IMR-90 (cell line): ENCODE data around the gene SKP1. TPM values are rescaled to one million over a fixed set of nuclear protein-coding genes. Genes with fewer than 3 reads are reported as not detected.

Experiments
- ATAC-seq: fragments of 200-7000 bp; cut with Tn5 transposase; 2 replicates; pipeline ENCODE4 v1.9.1; 2020; ENCODE audit warnings: low read depth, mild to moderate bottlenecking, moderate library complexity
- BruUV-seq: library from RNA; stranded (reverse); fragments of 400-500 nt; replicated peaks from 2 replicates; lab custom pipeline; 2021; lab: Mats Ljungman, UMichigan
- CTCF ChIA-PET: fragments of 300-600 bp; formaldehyde crosslinking; extraction: SDS; loops from one replicate; lab custom pipeline; 2021; ENCODE audit warnings: antibody characterized with exemption; lab: Yijun Ruan, JAX
- POLR2A ChIA-PET: fragments of 300-600 bp; sonication (Branson Sonifier 250); formaldehyde crosslinking; loops from one replicate; lab custom pipeline; 2022; ENCODE audit warnings: antibody characterized with exemption; ENCODE audit not compliant: unreplicated experiment; lab: Charles Lee
- DNase-seq: peaks from one replicate; pipeline ENCODE4 v3.0.0; 2013
- H2AFZ ChIP-seq: replicated peaks from 2 replicates; pipeline ENCODE3; 2013; ENCODE audit warnings: low read length, mild to moderate bottlenecking; ENCODE audit not compliant: poor library complexity
- H2AK5ac ChIP-seq: 2 replicates; pipeline ENCODE4 v1.6.1; 2013; ENCODE audit warnings: low read depth, low read length, inconsistent platforms
- H2AK9ac ChIP-seq: replicated peaks from 2 replicates; pipeline ENCODE3; 2013; ENCODE audit warnings: mild to moderate bottlenecking, low read depth, low read length, moderate library complexity; ENCODE audit not compliant: poor library complexity
- H2BK120ac ChIP-seq: 2 replicates; pipeline ENCODE4 v1.6.1; 2013; ENCODE audit warnings: low read depth, low read length, inconsistent platforms
- H2BK15ac ChIP-seq: 3 replicates; pipeline ENCODE4 v1.6.1; 2013; ENCODE audit warnings: low read depth, low read length, inconsistent platforms
- H2BK20ac ChIP-seq: 2 replicates; pipeline ENCODE4 v1.6.1; 2013; ENCODE audit warnings: low read depth, mild to moderate bottlenecking, inconsistent platforms, low read length, moderate library complexity
- H2BK5ac ChIP-seq: 2 replicates; pipeline ENCODE4 v1.6.1; 2013; ENCODE audit warnings: mild to moderate bottlenecking, low read depth, low read length, inconsistent platforms; ENCODE audit not compliant: poor library complexity, severe bottlenecking
- H3K14ac ChIP-seq: replicated peaks from 2 replicates; pipeline ENCODE4 v1.6.1; 2013; ENCODE audit warnings: low read depth, low read length, inconsistent platforms
- H3K18ac ChIP-seq: 2 replicates; pipeline ENCODE4 v1.6.1; 2013; ENCODE audit warnings: low read depth, low read length, control low read depth
- H3K23ac ChIP-seq: 2 replicates; pipeline ENCODE4 v1.6.1; 2013; ENCODE audit warnings: low read depth, low read length, inconsistent platforms
- H3K27ac ChIP-seq: 2 replicates; pipeline ENCODE4 v1.5.1; 2013; ENCODE audit warnings: mild to moderate bottlenecking, control low read depth, low read length; ENCODE audit not compliant: insufficient read depth
- H3K27me3 ChIP-seq: 2 replicates; pipeline ENCODE4 v1.6.1; 2013; ENCODE audit warnings: low read length; ENCODE audit not compliant: control insufficient read depth, insufficient read depth
- H3K36me3 ChIP-seq: 2 replicates; pipeline ENCODE4 v1.6.1; 2013; ENCODE audit warnings: low read length, mixed read lengths; ENCODE audit not compliant: control insufficient read depth, insufficient read depth
- H3K4ac ChIP-seq: 2 replicates; pipeline ENCODE4 v1.6.1; 2013; ENCODE audit warnings: low read depth, low read length, inconsistent platforms
- H3K4me1 ChIP-seq: 2 replicates; pipeline ENCODE4 v1.6.1; 2013; ENCODE audit warnings: low read length, mixed read lengths; ENCODE audit not compliant: control insufficient read depth, insufficient read depth
- H3K4me2 ChIP-seq: 2 replicates; pipeline ENCODE4 v1.6.1; 2013; ENCODE audit warnings: low read depth, mild to moderate bottlenecking, control low read depth, low read length, moderate library complexity
- H3K4me3 ChIP-seq: 2 replicates; pipeline ENCODE4 v1.5.1; 2013; ENCODE audit warnings: low read depth, mild to moderate bottlenecking, control low read depth, low read length, moderate library complexity; ENCODE audit not compliant: insufficient read depth
- H3K56ac ChIP-seq: 2 replicates; pipeline ENCODE4 v1.6.1; 2013; ENCODE audit warnings: low read length, inconsistent platforms; ENCODE audit not compliant: insufficient read depth; ENCODE audit errors: extremely low read depth
- H3K79me1 ChIP-seq, 2 experiments: 2 replicates each; pipeline ENCODE4 v1.6.1; 2013; ENCODE audit warnings: low read length in 2 of 2, inconsistent platforms in 1 of 2, low read depth in 1 of 2
- H3K9ac ChIP-seq: 2 replicates; pipeline ENCODE4 v1.6.1; 2013; ENCODE audit warnings: low read depth, low read length, control low read depth
- H3K9me1 ChIP-seq: 2 replicates; pipeline ENCODE4 v1.6.1; 2013; ENCODE audit warnings: low read length, inconsistent platforms; ENCODE audit not compliant: insufficient read depth
- H3K9me3 ChIP-seq: 2 replicates; pipeline ENCODE4 v1.6.1; 2013; ENCODE audit warnings: low read length; ENCODE audit not compliant: control insufficient read depth, insufficient read depth
- H4K20me1 ChIP-seq: 2 replicates; pipeline ENCODE4 v1.6.1; 2013; ENCODE audit warnings: low read length, inconsistent platforms; ENCODE audit not compliant: insufficient read depth
- H4K5ac ChIP-seq: 2 replicates; pipeline ENCODE4 v1.6.1; 2013; ENCODE audit warnings: mild to moderate bottlenecking, low read depth, low read length, control low read depth
- H4K8ac ChIP-seq, 2 experiments: 2 replicates each; pipeline ENCODE4 v1.6.1; 2013; ENCODE audit warnings: low read depth in 2 of 2, low read length in 2 of 2, control low read depth in 1 of 2, inconsistent platforms in 1 of 2
- H4K91ac ChIP-seq: 2 replicates; pipeline ENCODE4 v1.6.1; 2013; ENCODE audit warnings: low read depth, low read length, inconsistent platforms; ENCODE audit not compliant: insufficient read depth
- BHLHE40 ChIP-seq: fragments of 150-350 bp; IDR thresholded peaks from 2 replicates; pipeline ENCODE4 v1.6.1; 2016; ENCODE audit warnings: mild to moderate bottlenecking, low read depth, low read length
- CEBPB ChIP-seq: IDR thresholded peaks from 2 replicates; pipeline ENCODE4 v1.6.1; 2012; ENCODE audit warnings: low read depth, low read length, improper control_type of control experiment
- CHD1 ChIP-seq: IDR thresholded peaks from 2 replicates; pipeline ENCODE4 v1.6.1; 2012; ENCODE audit warnings: low read depth, low read length, improper control_type of control experiment
- CTCF ChIP-seq: conservative IDR thresholded peaks from 2 replicates; pipeline ENCODE4 v1.5.1; 2012; ENCODE audit warnings: mild to moderate bottlenecking, low read depth, low read length, improper control_type of control experiment
- ELK1 ChIP-seq: fragments of 150-350 bp; IDR thresholded peaks from 2 replicates; pipeline ENCODE4 v1.6.1; 2016; ENCODE audit warnings: low read depth, mild to moderate bottlenecking, low read length, moderate library complexity, borderline replicate concordance
- FOS ChIP-seq: fragments of 150-350 bp; IDR thresholded peaks from 2 replicates; pipeline ENCODE4 v1.6.1; 2016; ENCODE audit warnings: low read depth, low read length
- MAFK ChIP-seq: IDR thresholded peaks from 2 replicates; pipeline ENCODE4 v1.6.1; 2012; ENCODE audit warnings: low read depth, low read length, improper control_type of control experiment
- MAZ ChIP-seq: IDR thresholded peaks from 2 replicates; pipeline ENCODE4 v1.6.1; 2012; ENCODE audit warnings: low read depth, mild to moderate bottlenecking, low read length, improper control_type of control experiment, moderate library complexity, borderline replicate concordance
- MXI1 ChIP-seq: IDR thresholded peaks from 2 replicates; pipeline ENCODE4 v1.6.1; 2012; ENCODE audit warnings: low read depth, mild to moderate bottlenecking, low read length, moderate library complexity, borderline replicate concordance
- NFE2L2 ChIP-seq: fragments of 150-350 bp; IDR thresholded peaks from 2 replicates; pipeline ENCODE4 v1.6.1; 2016; ENCODE audit warnings: low read depth, mild to moderate bottlenecking, low read length
- POLR2A ChIP-seq: IDR thresholded peaks from 2 replicates; pipeline ENCODE4 v1.6.1; 2012; ENCODE audit warnings: mild to moderate bottlenecking, low read depth, low read length
- RAD21 ChIP-seq: IDR thresholded peaks from 2 replicates; pipeline ENCODE4 v1.6.1; 2012; ENCODE audit warnings: low read length, improper control_type of control experiment
- RCOR1 ChIP-seq: IDR thresholded peaks from 2 replicates; pipeline ENCODE4 v1.6.1; 2012; ENCODE audit warnings: mild to moderate bottlenecking, low read length, improper control_type of control experiment; ENCODE audit not compliant: insufficient replicate concordance
- RFX5 ChIP-seq: IDR thresholded peaks from 2 replicates; pipeline ENCODE4 v1.8.0; 2012; ENCODE audit warnings: low read depth, mild to moderate bottlenecking, low read length, moderate library complexity
- SMC3 ChIP-seq: fragments of 150-350 bp; IDR thresholded peaks from 2 replicates; pipeline ENCODE4 v1.6.1; 2016; ENCODE audit warnings: low read depth, mild to moderate bottlenecking, antibody characterized with exemption, low read length, moderate library complexity
- USF2 ChIP-seq: fragments of 150-350 bp; IDR thresholded peaks from 2 replicates; pipeline ENCODE4 v1.6.1; 2017; ENCODE audit warnings: mild to moderate bottlenecking, antibody characterized with exemption, low read length, low read depth
- WGBS, 2 experiments: methylation state at CpG; one replicate each; pipeline versions ENCODE4 v1.1.5 to v1.1.7; 2013; ENCODE audit warnings: missing lambda C conversion rate in 2 of 2; ENCODE audit not compliant: insufficient read length in 1 of 2; ENCODE audit errors: extremely low coverage in 2 of 2; 5-methylcytosine and 5-hydroxymethylcytosine counted together
- dilution Hi-C: fragments of 300-500 bp; cut with HindIII; formaldehyde crosslinking; loops from one replicate; pipeline ENCODE4 v1.14.3; 2018; ENCODE audit warnings: low sequenced_read_pairs; ENCODE audit not compliant: unreplicated experiment
- in situ Hi-C: fragments of 300-500 bp; cut with MboI; formaldehyde crosslinking; loops from 3 replicates; pipeline ENCODE4 v1.14.3; 2019; ENCODE audit warnings: low sequenced_read_pairs, inconsistent platforms, mixed read lengths
- intact Hi-C: fragments of 100-400 bp; cut with micrococcal nuclease; formaldehyde crosslinking; loops from 2 replicates; pipeline ENCODE4 v1.10.0; 2022
- polyA plus RNA-seq, 3 experiments: library from polyadenylated mRNA; depleted of rRNA; stranded (reverse); fragments of >200 nt; gene quantifications; 2 replicates each; pipeline ENCODE4 v1.2.3, GENCODE V29; 2012; ENCODE audit warnings: low replicate concordance in 1 of 3
- total RNA-seq: library from RNA; depleted of rRNA; stranded (reverse); fragments of >200 nt; gene quantifications from 2 replicates; pipeline ENCODE4 v1.2.3, GENCODE V29; 2012

Gene SKP1
- total and polyA plus RNA-seq, 2 of the 4 experiments (the other 2 are of a cell fraction), result 206 to 618 TPM

GRCh38 chr5:134189031-134189430 is 12.3 kb upstream of the SKP1 start:
- peaks cover 7 to 31% of the 10 kb centered on the region in 2 experiments; a peak in 2 of 4 replicates for H3K79me1 ChIP-seq
- H3K4me2 ChIP-seq, result no peak overlapping the region
- CTCF ChIA-PET, result interaction anchor here (0.9 kb wide), 1 partner anchor 100 kb away, joined by 4 read pairs; no protein-coding TSS in a partner anchor
- intact Hi-C loops, result no loop called here
- TF ChIP-seq MAZ, result no peak
- no peak for TF ChIP-seq POLR2A
- TF ChIP-seq ELK1, result no peak
- no peak for TF ChIP-seq RAD21
- TF ChIP-seq FOS, result no peak
- TF ChIP-seq MXI1, result no peak
- TF ChIP-seq RFX5, result no peak
- no peak for TF ChIP-seq SMC3
- TF ChIP-seq NFE2L2, result no peak
- no peak for TF ChIP-seq BHLHE40
- TF ChIP-seq USF2, result no peak
- no peak for TF ChIP-seq RCOR1
- TF ChIP-seq CTCF, result no peak
- TF ChIP-seq CHD1, result no peak
- no peak for TF ChIP-seq CEBPB
- TF ChIP-seq MAFK, result no peak
- no peaks in the 10 kb centered on the region for H3K4me1 ChIP-seq
- H2AK5ac ChIP-seq, result no peak overlapping the region
- H3K27ac ChIP-seq, result no peak overlapping the region
- H3K4me3 ChIP-seq, result no peak overlapping the region
- H3K36me3 ChIP-seq, result no peaks in the 10 kb centered on the region
- no peak overlapping the region for H3K23ac ChIP-seq
- no TSS peak for BruUV-seq
- no CpG with 5 or more reads among the region's 3 CpGs for WGBS, 2 experiments
- H3K56ac ChIP-seq, result no peak overlapping the region
- no peak overlapping the region for H2AFZ ChIP-seq
- dilution Hi-C loops, result no loop called here
- H3K9ac ChIP-seq, result no peak overlapping the region
- no peak for DNase-seq
- H4K91ac ChIP-seq, result no peak overlapping the region
- no peak overlapping the region for H2BK120ac ChIP-seq
- H4K8ac ChIP-seq, result no peak overlapping the region
- in situ Hi-C loops, result loop anchor here (5.0 to 10.0 kb wide), 2 partner anchors 98 to 396 kb away; no protein-coding TSS in a partner anchor
- no peaks in the 10 kb centered on the region for H3K27me3 ChIP-seq
- H4K20me1 ChIP-seq, result peaks cover 4% of the 10 kb centered on the region; the same call in 1 of the 2 replicates
- H2AK9ac ChIP-seq, result no peak overlapping the region
- no peak overlapping the region for H4K5ac ChIP-seq
- no peak overlapping the region for H2BK20ac ChIP-seq
- H3K9me3 ChIP-seq, result no peaks in the 10 kb centered on the region
- H3K4ac ChIP-seq, result no peak overlapping the region
- no peak overlapping the region for H2BK15ac ChIP-seq
- no peak for ATAC-seq
- no peak overlapping the region for H3K18ac ChIP-seq
- POLR2A ChIA-PET, result interaction anchor here (0.7 kb wide), 1 partner anchor 64 kb away, joined by 3 read pairs; no protein-coding TSS in a partner anchor
- H3K14ac ChIP-seq, result no peak overlapping the region
- H3K9me1 ChIP-seq, result no peaks in the 10 kb centered on the region
- no peak overlapping the region for H2BK5ac ChIP-seq
